Fibroblast of lung (primary cell): Measurements from ENCODE around the gene BID.

ENCODE experiments used
- CTCF ChIP-seq, 2 donors: IDR thresholded peaks in 1 of 2; conservative IDR thresholded peaks in 1 of 2; 1 replicate in 1 of 2; 2 replicates in 1 of 2; pipeline ENCODE4 v1.5.1; 2011 to 2012; ENCODE audit warnings: low read length in 2 of 2, control low read depth in 1 of 2, inconsistent platforms in 1 of 2, low read depth in 1 of 2, mild to moderate bottlenecking in 1 of 2
- EZH2 ChIP-seq: IDR thresholded peaks from 2 replicates; pipeline ENCODE4 v1.5.1; 2012; ENCODE audit warnings: low read length, control low read depth, mild to moderate bottlenecking; ENCODE audit errors: missing control alignments

GRCh38 chr22:17741866-17742526, 32.3 kb downstream of the BID start:
- no peak for TF ChIP-seq CTCF (conservative IDR thresholded peaks at IDR 0.05 in 1 of 2, IDR thresholded peaks at IDR 0.05 in 1 of 2; ENCODE audit: low read depth in 1 of 2, low read length in 2 of 2)
- TF ChIP-seq EZH2, result no peak
